ENCODE results near the gene SPO11.

The SPO11 gene

DNA sequence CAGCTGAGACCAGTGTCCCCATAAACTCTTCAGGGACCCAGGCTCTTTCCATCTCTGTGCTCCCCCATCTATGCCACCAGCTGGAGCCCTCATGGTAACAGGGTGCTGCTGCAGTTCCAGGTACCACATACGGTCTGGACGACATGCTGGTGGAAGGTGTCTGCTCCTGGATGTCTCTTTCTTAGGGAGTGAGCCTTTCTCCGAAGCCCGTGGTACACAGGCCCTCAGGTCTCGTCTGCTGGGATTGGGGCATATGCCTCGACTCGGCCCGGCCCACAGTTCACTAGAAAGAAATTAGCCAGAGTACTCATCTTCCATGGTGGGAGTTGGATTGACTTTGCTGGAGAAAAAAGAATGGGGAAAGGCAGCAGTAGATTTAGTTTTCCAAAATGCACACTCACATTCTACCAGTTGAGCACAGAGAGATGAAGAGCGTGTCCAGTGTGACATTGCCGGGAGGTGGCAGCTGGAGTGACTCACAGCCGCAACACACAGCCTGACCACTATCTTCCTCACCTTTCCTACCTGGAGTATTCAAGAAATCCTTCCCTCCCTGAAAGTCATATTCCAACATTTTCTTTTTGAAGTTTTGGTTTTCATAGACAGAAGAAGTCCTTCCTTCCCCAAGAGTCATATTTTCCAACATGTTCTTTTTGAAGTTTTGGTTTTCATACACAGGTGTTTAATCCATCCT lies 18.6 kb upstream of the SPO11 start:
- DNase-seq (ENCODE audit: low read depth in 2 of 2, low spot score in 1 of 2), result no peak

GRCh38 chr20:57312138-57312537 lies 17.5 kb upstream of the SPO11 start:
- DNase-seq (ENCODE audit: low read depth in 2 of 2, low spot score in 1 of 2), result no peak

DNA sequence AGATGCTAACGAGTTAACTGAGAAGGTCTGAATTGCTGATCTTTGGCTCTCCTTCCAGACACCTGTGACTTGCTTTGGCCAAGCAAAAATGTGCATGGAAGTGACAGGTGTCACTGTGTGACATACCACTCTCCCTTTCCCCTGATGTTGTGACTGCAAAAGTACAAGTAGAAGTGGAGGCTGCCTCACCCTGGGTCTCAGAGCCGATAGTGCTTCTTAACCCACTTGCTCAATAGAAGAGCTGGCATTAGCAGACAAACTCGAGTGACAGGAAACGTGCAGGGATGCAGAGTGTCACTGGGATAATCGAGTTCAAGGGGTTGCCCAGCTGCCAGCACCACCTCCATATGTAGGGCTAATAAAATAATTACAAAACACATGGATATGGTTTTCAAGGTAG lies 16.4 kb upstream of the SPO11 start:
- no peak for DNase-seq (ENCODE audit: low read depth in 2 of 2, low spot score in 1 of 2)

GRCh38 chr20:57313951-57314350 lies 15.7 kb upstream of the SPO11 start:
- no peak for DNase-seq (ENCODE audit: low read depth in 2 of 2, low spot score in 1 of 2)

GRCh38 chr20:57315083-57315975 lies 14.3 kb upstream of the SPO11 start:
- DNase-seq (ENCODE audit: low read depth in 2 of 2, low spot score in 1 of 2), result no peak

DNA sequence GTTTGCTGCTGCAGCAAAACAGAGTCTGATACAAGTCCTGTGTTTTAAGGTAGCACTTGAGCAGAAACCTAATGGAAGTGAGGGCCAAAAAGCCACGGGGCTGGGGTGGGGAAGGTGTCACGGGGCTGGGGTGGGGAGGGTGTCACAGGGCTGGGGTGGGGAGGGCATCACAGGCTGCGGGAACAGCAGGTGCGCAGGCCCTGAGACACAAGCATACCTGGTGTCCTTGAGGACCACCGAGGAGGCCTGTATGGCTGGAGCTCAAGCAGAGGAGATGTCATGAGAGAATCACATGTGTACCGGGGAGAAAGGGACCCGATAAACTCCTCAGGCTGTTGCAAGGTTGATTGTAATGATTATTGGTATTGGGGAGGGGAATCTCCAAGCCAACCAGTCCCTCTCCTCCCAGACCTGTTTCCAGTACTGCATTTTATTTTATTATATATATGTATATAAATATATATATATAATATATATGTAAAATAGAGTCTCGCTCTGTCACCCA lies 13.6 kb upstream of the SPO11 start:
- no peak for DNase-seq (ENCODE audit: low read depth in 2 of 2, low spot score in 1 of 2)

- no peak for DNase-seq (ENCODE audit: low read depth in 2 of 2, low spot score in 1 of 2)
Observed at GRCh38 chr20:57316795-57317201, 12.8 kb upstream of the SPO11 start.

GRCh38 chr20:57317316-57317788 lies 12.3 kb upstream of the SPO11 start:
- no peak for DNase-seq (ENCODE audit: low read depth in 2 of 2, low spot score in 1 of 2)

DNA sequence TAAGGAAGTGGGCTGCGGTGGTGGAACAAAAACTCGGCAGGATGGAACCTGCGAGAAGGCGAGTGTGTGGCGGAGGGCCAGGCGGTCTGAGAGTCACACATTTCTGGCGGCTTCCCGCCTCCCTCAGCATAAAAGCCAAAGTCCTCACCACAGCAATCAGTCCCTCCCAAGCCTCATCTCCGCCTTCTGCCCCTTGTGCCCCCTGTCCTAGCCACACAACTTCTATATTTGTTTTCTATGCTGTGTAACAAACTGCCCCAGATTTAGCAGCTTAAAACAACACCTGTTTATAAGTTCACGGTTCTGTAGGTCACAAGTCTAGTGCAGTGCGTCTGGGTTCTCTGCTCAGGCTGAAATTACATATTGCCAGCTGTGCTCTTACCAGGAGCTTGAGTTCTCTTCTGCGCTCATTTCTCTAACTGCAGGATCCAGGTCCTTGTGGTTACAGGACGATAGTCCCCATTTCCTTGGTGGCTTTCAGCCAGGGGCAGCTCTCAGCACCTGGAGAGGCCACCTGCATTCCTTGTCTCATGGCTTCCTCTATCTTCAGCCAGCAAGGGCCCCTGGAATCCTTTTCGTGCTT lies 11.7 kb upstream of the SPO11 start:
- DNase-seq (ENCODE audit: low read depth in 2 of 2, low spot score in 1 of 2), result no peak

GRCh38 chr20:57319584-57319983 lies 10.0 kb upstream of the SPO11 start:
- no peak for DNase-seq (ENCODE audit: low read depth in 2 of 2, low spot score in 1 of 2)

DNA sequence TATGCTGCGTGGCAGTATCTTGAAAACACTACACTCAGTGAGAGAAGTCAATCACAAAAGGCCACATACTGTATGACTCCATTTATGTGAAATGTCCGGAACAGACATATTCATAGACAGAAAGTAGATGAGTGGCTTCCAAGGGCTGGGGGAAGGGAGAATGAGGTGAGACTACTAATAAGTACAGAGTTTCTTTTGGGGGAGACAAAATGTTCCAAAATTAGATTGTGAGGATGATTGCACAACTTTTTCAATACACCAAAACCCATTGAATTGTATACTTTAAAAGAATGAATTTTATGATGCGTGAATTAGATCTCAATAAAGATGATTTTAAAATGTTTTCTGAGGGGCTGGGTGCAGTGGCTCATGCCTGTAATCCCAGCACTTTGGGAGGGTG lies 9.2 kb upstream of the SPO11 start:
- no peak for DNase-seq (ENCODE audit: low read depth in 2 of 2, low spot score in 1 of 2)

DNA sequence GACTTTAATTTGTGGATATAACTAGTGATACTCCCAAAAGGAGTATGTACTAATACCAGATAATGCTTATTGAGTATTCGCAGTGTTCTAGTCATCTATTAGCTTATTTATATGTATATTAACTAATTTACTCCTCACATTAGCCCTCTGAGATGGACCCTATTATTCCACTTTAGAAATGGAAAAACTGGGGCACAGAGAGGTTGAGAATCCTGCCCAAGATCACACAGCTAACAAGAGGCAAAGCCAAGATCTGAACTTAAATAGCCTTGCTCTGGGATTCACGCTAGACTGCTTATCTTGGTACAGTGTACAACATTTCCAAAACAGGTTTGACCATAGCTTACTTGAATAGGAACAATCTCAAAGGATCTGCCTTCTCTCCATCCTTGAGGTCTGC lies 8.5 kb upstream of the SPO11 start:
- DNase-seq (ENCODE audit: low read depth in 2 of 2, low spot score in 1 of 2), result no peak

- no peak for DNase-seq (ENCODE audit: low read depth in 2 of 2, low spot score in 1 of 2)
Observed at GRCh38 chr20:57322476-57322875, 7.1 kb upstream of the SPO11 start.

DNA sequence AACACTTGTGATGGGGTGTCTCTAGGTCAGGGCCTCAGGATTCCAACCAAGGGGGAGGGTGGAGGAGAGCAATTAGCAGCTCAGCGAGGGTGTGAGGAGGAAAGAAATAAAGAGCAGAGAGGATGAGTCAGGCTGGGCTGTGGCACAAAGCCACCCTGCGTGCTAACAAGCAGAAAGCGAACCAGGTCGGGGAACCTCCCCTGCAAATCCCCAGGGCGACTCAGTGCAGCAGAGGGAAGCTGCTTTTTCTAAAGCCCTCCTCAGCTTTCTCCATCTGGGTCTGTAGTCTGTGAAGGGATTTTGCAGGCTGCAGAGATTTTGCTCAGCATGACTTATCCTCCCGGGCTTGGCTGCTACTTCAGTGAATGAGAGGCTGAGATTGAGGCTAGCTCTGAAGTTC lies 6.6 kb upstream of the SPO11 start:
- DNase-seq (ENCODE audit: low read depth in 2 of 2, low spot score in 1 of 2), result no peak

- no peak for DNase-seq (ENCODE audit: low read depth in 2 of 2, low spot score in 1 of 2)
Observed at GRCh38 chr20:57325632-57326356, 3.8 kb upstream of the SPO11 start.

GRCh38 chr20:57326667-57327455 lies 2.7 kb upstream of the SPO11 start:
- DNase-seq (ENCODE audit: low read depth in 2 of 2, low spot score in 1 of 2), result no peak

DNA sequence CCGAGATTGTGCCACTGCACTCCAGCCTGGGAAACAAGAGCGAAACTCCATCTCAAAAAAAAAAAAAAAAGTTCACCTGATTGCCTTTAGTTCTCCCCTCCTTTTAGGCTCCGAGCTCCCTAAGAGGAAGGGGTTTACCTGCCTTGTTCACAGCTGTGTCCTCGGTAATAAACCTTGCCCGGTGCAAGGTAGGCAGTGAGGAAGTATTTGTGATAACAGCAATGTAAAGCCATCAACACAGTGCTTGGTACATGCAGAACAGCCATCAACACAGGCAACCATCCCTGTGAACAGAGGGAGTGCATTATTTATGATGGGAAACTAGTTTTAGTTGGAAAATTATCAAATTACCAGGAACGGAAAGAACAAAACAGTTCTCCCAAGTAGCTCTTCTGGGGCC lies 1.8 kb upstream of the SPO11 start:
- no peak for DNase-seq (ENCODE audit: low read depth in 2 of 2, low spot score in 1 of 2)

GRCh38 chr20:57330998-57331397 lies 1.4 kb downstream of the SPO11 start:
- DNase-seq (ENCODE audit: low read depth in 2 of 2, low spot score in 1 of 2), result no peak

GRCh38 chr20:57332105-57333089 lies 2.8 kb downstream of the SPO11 start:
- no peak for DNase-seq (ENCODE audit: low read depth in 2 of 2, low spot score in 1 of 2)

Data from stimulated activated CD8-positive, alpha-beta memory T cell treated with anti-CD3 and anti-CD28 coated beads, Interleukin-4, amount 100 ng/mL, for 1 hour (primary cell).